ENCODE data around the gene RASSF3.
"Not testable (repeated sequence)": the region's sequence is repeated elsewhere in the genome, so short reads cannot be mapped to it uniquely, and the experiment has no call there.

Gene RASSF3

DNA sequence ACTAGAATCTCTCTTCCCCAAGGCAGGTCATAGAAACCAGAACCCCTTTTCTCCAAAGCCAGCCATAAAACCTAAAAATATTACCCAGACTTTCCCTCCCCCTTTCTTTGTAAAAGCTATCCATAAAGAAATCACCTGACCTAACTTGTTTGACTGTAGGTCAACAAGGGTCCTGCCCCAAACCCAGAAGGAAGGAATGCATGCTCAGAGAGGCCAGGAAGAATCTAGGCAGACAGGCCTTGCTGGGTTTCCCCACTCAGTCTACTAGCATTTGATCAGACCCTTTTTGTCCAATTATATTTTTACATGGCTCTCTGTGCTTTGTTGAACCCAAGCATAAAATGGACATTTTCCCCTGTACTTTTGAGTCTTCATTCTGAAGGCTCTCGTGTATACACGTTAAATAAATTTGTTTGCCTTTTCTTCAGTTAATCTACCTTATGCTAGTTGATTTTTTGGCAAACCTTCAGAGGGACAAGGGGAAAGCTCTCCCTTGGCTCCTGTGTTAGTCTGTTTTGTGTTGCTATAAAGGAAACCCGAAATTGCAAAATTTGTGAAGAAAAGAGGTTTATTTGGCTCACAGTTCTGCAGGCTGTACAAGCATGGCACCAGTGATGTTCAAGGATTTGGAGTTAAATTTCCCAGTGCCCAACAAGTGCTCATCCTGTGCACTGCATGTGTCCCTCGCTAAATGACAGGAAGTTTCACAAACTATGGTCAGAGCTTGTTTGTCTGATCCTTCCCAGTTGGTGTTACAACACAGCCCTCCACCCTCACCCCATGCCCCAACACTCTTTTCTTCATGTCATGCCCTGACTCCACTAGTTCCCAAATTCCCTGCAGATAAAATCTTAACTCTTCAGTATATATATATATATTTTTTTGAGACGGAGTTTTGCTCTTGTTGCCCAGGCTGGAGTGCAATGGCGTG, 14.2 kb upstream of the RASSF3 start:
- no peak for DNase-seq (ENCODE audit: low spot score)

- DNase-seq (ENCODE audit: low spot score): no peak
Measured at GRCh38 chr12:64598831-64599230, 11.5 kb upstream of the RASSF3 start.

DNA sequence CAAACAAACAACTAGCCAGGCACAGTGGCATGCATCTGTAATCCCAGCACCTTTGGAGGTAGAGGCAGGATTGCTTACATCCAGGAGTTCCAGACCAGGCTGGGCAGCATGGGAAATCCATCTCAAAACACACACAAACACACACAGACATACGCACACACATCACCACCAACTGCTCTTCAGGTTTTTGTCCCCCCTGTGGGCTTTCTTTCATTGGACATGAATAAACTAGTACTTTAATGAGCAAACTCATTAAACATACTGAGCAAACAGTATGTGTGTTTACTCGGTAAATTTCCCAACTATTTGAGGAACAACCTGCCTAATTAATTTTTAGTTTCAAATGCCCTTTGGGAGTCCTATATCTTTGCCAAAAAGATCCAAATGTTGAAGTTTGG, 10.1 kb upstream of the RASSF3 start:
- DNase-seq (ENCODE audit: low spot score): no peak

DNA sequence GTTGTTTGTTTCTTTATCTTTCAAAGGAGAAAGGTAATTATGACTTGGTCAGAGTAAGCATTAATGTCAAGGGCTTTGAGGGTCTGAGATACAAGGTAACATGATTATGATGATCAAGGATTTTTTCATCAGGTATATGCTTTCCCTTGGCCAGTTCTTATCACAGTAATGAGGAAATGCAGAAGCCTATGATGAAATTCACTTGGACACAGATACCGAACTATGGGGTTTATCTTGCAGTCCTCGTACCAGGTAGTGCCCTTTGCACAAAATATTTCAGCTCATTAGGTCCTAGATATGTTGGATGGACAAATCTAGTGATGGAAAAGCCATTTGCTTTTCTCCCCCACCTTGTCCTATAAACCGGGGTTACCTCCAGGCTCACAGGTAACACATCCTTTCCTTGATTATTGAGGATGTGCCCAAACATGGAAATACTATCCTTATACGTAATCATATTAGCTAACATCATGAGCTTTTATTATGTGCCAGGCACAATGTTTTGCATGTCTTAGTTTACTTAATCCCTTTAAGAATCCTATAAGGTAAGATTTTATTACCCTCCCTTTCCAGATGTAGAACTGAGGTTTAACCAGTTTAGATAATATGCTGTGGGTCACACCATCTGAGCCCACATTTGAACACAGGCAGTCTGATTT, 7.0 kb upstream of the RASSF3 start:
- no peak for DNase-seq (ENCODE audit: low spot score)

- DNase-seq (ENCODE audit: low spot score): peak; percentile 91
Measured at GRCh38 chr12:64608901-64609535, 1.3 kb upstream of the RASSF3 start.

GRCh38 chr12:64609536-64610078, 688 bp upstream of the RASSF3 start:
- peak; percentile 22 for DNase-seq (ENCODE audit: low spot score)

DNA sequence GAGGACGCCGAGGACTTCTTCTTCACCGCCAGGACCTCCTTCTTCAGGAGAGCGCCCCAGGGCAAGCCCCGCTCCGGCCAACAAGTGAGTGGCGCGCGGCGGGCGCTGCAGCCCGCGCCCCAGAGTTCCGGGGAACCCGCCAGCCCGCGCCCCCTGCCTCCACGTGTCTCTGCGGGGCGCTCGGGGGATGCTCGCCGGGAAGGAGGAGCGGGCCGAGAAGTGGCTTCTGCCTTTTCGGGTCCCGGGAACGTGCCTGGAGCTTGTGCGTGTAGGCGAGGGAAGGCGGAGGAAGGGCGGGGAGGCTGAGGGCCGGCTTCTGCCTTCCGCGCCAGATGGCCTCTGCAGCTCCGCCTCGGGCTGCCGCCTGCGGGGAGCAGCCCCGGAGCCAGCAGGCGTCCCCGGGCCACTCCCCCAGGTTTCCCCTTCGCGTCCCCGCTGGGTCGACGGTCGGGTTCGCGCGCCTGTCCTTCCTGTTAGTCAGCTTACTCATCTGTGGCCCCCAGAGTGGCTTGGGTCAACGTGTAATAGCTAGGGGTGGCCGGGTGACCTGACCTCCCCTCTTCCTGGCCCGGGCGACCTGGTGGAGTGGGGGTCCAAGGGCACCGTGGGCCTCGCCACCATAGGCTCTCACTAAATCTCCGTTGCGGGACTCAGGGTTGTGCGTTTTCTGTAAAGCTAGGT, 505 bp downstream of the RASSF3 start:
- DNase-seq (ENCODE audit: low spot score): peak; percentile 65

DNA sequence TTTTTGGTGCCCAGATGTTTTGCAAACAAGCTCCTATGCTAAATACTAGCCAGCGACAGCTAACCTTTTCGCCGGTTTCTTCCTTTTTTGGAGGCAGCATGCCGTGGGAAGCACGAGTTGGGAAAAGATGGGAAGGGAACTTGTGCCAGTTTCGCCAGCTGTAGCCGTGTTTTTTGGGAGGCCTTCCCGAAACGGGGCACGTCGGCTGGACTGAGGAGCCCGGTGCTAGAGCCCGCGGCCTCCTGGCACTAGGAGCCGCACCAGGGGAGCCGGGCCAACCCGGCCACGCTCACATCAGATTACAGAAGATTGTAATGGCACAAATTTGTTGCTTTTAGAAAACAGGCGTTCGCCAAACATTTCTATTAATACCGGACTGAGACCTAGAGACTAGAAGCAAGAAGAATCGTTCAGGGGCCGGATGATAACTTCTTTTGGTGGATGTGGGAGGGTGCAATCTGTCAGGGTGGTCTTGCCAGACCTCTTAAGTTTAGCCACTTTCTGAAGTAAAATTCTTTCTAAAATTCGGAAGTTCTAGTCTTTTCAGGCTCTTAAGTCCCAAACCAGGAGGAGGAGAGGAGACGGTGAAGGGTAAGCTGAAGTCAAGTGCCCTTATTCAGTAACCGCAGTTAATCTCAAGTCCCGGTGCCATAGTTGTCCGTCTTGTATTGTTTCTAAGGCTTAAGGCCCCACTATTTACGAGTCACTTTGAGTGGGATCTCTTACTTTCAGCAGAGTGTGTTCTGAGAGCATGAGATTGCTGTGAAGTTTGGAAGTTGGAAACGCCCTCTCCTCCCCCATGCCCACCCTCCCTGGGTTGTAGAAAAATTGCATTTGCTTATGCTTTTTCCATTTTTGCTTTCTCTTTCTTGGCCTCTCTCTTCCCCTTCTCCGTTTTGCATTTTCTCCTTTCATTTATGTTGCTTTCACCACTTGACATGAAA, 1.3 kb downstream of the RASSF3 start:
- peak; percentile 19 for DNase-seq (ENCODE audit: low spot score)

DNA sequence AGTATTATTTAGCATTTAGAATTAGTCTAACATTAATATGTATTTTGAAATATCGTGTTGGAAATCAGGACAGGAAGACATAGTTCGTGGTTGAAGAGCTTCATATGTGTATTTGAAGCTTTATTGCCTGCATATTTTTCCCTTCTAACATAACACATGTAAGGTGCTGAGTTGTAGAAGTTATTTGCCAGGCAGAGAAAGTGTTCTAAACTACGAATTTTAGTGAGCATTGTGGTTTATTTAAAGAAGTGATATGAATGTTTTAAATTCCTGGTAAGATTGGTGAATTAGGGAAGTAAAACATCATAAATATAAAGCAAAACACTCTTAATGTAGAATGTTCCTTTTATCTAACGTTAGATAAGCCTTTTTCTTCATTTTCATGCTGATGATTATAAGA, 2.5 kb downstream of the RASSF3 start:
- no peak for DNase-seq (ENCODE audit: low spot score)

DNA sequence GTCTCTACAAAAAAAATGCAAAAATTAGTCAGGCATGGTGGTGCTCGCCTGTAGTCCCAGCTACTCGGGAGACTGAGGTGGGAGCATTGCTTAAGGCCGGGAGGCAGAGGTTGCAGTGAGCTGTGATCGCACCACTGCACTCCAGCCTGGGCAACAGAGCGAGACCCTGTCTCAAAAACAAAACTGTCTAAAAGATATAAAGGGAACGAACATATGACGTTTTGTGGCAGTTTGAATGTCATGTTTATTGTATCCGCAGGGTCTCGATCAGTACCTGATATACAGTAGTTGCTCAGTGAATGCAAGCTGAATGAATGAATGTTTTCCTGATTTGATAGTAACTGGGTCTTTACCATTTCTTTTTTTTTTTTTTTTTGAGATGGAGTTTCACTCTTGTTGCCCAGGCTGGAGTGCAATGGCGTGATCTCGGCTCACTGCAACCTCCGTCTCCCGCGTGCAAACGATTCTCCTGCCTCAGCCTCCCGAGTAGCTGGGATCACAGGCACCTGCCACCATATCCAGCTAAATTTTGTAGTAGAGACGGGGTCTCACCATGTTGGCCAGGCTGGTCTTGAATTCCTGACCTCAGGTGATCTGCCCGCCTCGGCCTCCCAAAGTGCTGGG, 3.6 kb downstream of the RASSF3 start:
- DNase-seq (ENCODE audit: low spot score): not testable (repeated sequence)

- no peak for DNase-seq (ENCODE audit: low spot score)
Measured at GRCh38 chr12:64616201-64616600, 5.9 kb downstream of the RASSF3 start.

GRCh38 chr12:64618953-64619590, 8.8 kb downstream of the RASSF3 start:
- no peak for DNase-seq (ENCODE audit: low spot score)

DNA sequence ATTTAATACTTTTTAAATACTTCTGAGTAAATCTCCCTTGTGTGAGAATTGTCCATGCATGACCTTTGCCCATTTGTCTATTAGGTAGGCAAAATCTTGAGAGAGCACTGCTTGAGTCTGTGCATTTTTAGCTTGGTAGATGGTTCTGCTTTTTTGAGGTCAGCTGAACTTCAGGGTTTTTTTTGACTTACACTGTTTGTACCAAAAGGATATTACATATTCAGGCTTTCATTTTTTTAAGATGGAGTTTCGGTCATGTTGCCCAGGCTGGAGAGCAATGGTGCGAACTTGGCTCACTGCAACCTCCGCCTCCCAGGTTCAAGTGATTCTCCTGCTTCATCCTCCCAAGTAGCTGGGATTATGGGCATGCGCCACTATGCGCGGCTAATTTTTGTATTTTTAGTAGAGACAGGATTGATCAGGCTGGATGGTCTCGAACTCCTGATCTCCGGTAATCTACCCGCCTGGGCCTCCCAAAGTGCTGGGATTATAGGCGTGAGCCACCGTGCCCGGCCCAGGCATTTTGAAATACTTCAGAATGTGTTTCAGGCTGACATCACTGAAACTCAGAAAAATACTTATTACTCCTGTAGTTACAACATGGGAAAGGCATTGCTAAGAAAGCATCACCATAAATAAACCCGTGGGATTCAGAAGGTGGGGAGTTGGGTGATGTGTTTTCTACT, 11.1 kb downstream of the RASSF3 start:
- DNase-seq (ENCODE audit: low spot score): no peak

- no peak for DNase-seq (ENCODE audit: low spot score)
Measured at GRCh38 chr12:64624035-64624434, 13.7 kb downstream of the RASSF3 start.

- DNase-seq (ENCODE audit: low spot score): peak; percentile 73
Measured at GRCh38 chr12:64625243-64626077, 15.2 kb downstream of the RASSF3 start.

GRCh38 chr12:64626588-64626987, 16.3 kb downstream of the RASSF3 start:
- not testable (repeated sequence) for DNase-seq (ENCODE audit: low spot score)

DNA sequence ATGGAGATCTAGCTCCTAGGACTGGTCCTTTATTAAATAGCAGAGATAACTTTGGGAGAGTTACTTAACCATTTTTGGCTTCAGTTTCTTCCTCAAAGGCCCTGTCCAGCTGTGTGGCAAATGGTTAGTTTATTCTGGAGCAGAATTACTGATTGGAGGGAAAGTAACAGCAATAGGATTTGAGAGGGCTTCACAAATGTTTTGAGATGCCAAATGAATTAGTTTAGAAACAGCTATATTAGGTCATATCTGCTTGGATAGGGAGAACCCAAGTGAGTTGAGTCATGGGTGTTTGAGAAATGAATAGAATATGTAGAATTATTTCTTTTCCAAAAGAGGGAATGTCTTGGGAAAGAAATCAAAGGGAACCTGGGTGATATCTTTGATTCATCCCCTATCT, 17.5 kb downstream of the RASSF3 start:
- DNase-seq (ENCODE audit: low spot score): no peak

DNA sequence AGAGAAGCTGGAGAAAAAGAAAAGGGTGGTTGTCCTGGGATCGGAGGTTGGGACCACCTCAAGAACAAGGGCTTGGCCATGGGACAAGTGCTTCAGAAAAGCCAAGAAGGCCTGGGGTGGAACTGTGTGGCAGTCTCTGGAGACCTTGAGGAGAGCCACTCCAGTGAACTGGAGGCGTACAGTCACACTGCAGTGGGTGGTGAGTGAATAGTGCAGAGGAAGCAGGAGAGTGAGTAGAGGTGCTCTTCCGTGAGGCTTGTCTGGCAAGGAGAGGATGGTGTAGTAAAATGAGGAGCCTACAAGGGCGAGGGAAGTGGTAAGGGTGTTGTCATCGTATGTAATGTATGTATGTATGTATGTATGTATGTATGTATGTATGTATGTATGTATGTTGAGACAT, 20.9 kb downstream of the RASSF3 start:
- no peak for DNase-seq (ENCODE audit: low spot score)
